Mesothelial cell of epicardium (in vitro differentiated cells): ENCODE results near the gene MED22. TPM values are rescaled to one million over a fixed set of nuclear protein-coding genes. Genes with fewer than 3 reads are reported as not detected.
"Not testable (repeated sequence)": the region's sequence is repeated elsewhere in the genome, so short reads cannot be mapped to it uniquely, and the experiment has no call there.

Experiments
- DNase-seq, 2 experiments: peaks; one replicate each; pipeline ENCODE4 v3.0.0; 2021; ENCODE audit warnings: low spot score in 2 of 2; ENCODE audit not compliant: unreplicated experiment in 2 of 2
- H3K27ac Mint-ChIP-seq: 2 replicates; pipeline ENCODE4 v1.8.0; 2021; ENCODE audit warnings: mixed read lengths
- H3K27me3 Mint-ChIP-seq: 2 replicates; pipeline ENCODE4 v1.8.0; 2021; ENCODE audit warnings: low read depth, mixed read lengths
- H3K36me3 Mint-ChIP-seq: 2 replicates; pipeline ENCODE4 v1.8.0; 2021; ENCODE audit warnings: mixed read lengths
- H3K4me1 Mint-ChIP-seq: 2 replicates; pipeline ENCODE4 v1.8.0; 2021; ENCODE audit warnings: mixed read lengths
- H3K4me3 Mint-ChIP-seq: 2 replicates; pipeline ENCODE4 v1.8.0; 2021; ENCODE audit warnings: mild to moderate bottlenecking, moderate library complexity, mixed read lengths
- H3K9me3 Mint-ChIP-seq: 2 replicates; pipeline ENCODE4 v1.8.0; 2021; ENCODE audit warnings: mixed read lengths
- CTCF ChIP-seq: fragments of 200-600 bp; sonication (generic); IDR thresholded peaks from one replicate; pipeline ENCODE4 v1.5.0; 2021; ENCODE audit warnings: antibody characterized with exemption; ENCODE audit not compliant: unreplicated experiment
- total RNA-seq: library from RNA; stranded (reverse); gene quantifications from 3 replicates; pipeline ENCODE4 v1.2.1, GENCODE V29; 2021

MED22 gene
- 35.1 to 39.4 TPM (median 36.0 TPM) in 3 replicates for total RNA-seq

GRCh38 chr9:133347985-133348717, at the start of gene MED22, which contains the start of gene RPL7A:
Gene MED22 (minus strand): TSS chr9:133348131. CDS start chr9:133346662, 1,469 bp downstream.
Gene RPL7A (plus strand): TSS chr9:133348218. CDS start chr9:133348244, 26 bp downstream.
- no peaks in the 10 kb centered on the region for H3K27me3 Mint-ChIP-seq
- peak within 1 kb of the TSS; percentile 100 for H3K4me3 Mint-ChIP-seq
- peaks cover 23% of the 10 kb centered on the region for H3K4me1 Mint-ChIP-seq
- H3K9me3 Mint-ChIP-seq = no peaks in the 10 kb centered on the region
- H3K27ac Mint-ChIP-seq = peak within 1 kb of the TSS; percentile 100
- no peak for TF ChIP-seq CTCF
- DNase-seq = peak; percentile 78 to 91
- H3K36me3 Mint-ChIP-seq = peaks cover 23% of the 10 kb centered on the region

GRCh38 chr9:133397370-133397769, 49.4 kb upstream of the MED22 start:
- Mint-ChIP-seq H3K27me3 (peaks cover 37% of the 10 kb centered on the region), H3K9me3 (no peaks in the 10 kb centered on the region), H3K4me3 (no peak overlapping the region), H3K4me1 (no peaks in the 10 kb centered on the region), H3K27ac (no peak overlapping the region), H3K36me3 (no peaks in the 10 kb centered on the region)
- TF ChIP-seq CTCF = no peak
- no peak for DNase-seq

DNA sequence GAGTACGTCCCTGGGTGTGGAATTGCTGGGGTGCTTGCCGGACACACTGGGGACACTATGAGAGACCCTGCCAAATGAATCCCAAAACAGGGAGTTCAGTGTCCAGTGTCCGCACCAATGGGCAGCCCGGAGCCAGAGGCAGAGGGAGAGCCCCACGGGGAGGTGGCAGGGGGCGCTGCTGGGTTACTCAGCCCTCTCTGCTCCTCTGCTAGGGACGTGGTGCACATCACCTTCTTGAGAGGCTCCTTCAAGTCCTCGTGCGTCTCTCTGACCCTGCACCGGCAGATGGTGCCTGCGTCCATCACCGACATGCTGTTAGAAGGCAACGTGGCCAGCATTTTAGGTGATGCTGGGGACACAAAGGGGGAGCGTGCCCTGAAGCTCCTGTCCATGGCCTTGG, 49.0 kb upstream of the MED22 start:
- no peaks in the 10 kb centered on the region for H3K36me3 Mint-ChIP-seq
- DNase-seq = no peak
- H3K27ac Mint-ChIP-seq = no peak overlapping the region

GRCh38 chr9:133394687-133395271, 46.8 kb upstream of the MED22 start:
- Mint-ChIP-seq H3K27ac (no peak overlapping the region), H3K4me3 (no peak overlapping the region), H3K36me3 (no peaks in the 10 kb centered on the region), H3K27me3 (peaks cover 40% of the 10 kb centered on the region), H3K9me3 (no peaks in the 10 kb centered on the region), H3K4me1 (no peaks in the 10 kb centered on the region)
- DNase-seq = no peak
- TF ChIP-seq CTCF = no peak

More for the DNA sequence above, 49.0 kb upstream of the MED22 start:
- H3K9me3 Mint-ChIP-seq = no peaks in the 10 kb centered on the region
- no peak overlapping the region for H3K4me3 Mint-ChIP-seq
- H3K27me3 Mint-ChIP-seq = peaks cover 37% of the 10 kb centered on the region
- H3K4me1 Mint-ChIP-seq = no peaks in the 10 kb centered on the region
- no peak for TF ChIP-seq CTCF

DNA sequence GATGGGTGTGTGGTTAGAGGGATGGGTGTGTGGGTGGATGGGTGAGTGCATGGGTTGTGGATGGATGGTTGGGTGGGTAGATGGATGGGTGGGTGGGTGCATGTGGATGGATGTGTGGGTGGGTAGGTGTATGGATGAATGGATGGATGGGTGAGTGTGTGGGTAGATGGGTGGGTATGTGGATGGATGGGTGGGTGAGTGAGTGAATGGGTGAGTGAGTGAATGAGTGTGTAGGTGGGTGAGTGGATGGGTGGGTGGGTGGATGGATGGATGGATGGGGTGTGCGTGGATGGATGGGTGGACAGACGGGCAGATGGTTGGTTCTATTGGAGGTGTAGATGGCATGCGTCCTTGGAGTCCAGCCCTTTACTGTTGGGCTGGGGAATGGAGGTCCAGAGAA, 45.5 kb upstream of the MED22 start:
- no peaks in the 10 kb centered on the region for H3K9me3 Mint-ChIP-seq
- DNase-seq = no peak
- H3K4me3 Mint-ChIP-seq = no peak overlapping the region
- no peak for TF ChIP-seq CTCF
- no peaks in the 10 kb centered on the region for H3K4me1 Mint-ChIP-seq
- H3K27ac Mint-ChIP-seq = no peak overlapping the region
- no peaks in the 10 kb centered on the region for H3K36me3 Mint-ChIP-seq
- H3K27me3 Mint-ChIP-seq = peaks cover 39% of the 10 kb centered on the region

GRCh38 chr9:133392308-133392707, 44.4 kb upstream of the MED22 start:
- not testable (repeated sequence) for H3K36me3 Mint-ChIP-seq, H3K4me3 Mint-ChIP-seq, H3K4me1 Mint-ChIP-seq, H3K9me3 Mint-ChIP-seq, DNase-seq, H3K27ac Mint-ChIP-seq
- peaks cover 34% of the 10 kb centered on the region for H3K27me3 Mint-ChIP-seq

GRCh38 chr9:133391449-133391848, 43.5 kb upstream of the MED22 start:
- not testable (repeated sequence) for H3K4me3 Mint-ChIP-seq, H3K4me1 Mint-ChIP-seq, DNase-seq, H3K9me3 Mint-ChIP-seq, H3K36me3 Mint-ChIP-seq, H3K27ac Mint-ChIP-seq
- peaks cover 25% of the 10 kb centered on the region for H3K27me3 Mint-ChIP-seq
